MCF 10A (cell line): Measurements from ENCODE around the gene SCLT1. TPM values are rescaled to one million over a fixed set of nuclear protein-coding genes. Genes with fewer than 3 reads are reported as not detected.

ENCODE experiments used
- Bru-seq: library from RNA; stranded (reverse); fragments of 400-500 nt; gene quantifications from one replicate; lab custom pipeline; 2021; lab: Mats Ljungman, UMichigan
- BruChase-seq, 2 experiments: library from RNA; stranded (reverse); fragments of 400-500 nt; gene quantifications; one replicate each; lab custom pipeline; 2021; lab: Mats Ljungman, UMichigan
- BruUV-seq: library from RNA; stranded (reverse); fragments of 400-500 nt; replicated peaks from 2 replicates; lab custom pipeline; 2021; lab: Mats Ljungman, UMichigan
- CTCF ChIA-PET: fragments of 300-600 bp; sonication (Branson Sonifier 250); formaldehyde crosslinking; extraction: SDS; loops from one replicate; lab custom pipeline; 2021; ENCODE audit warnings: antibody characterized with exemption, inconsistent platforms; lab: Yijun Ruan, JAX
- POLR2A ChIA-PET: fragments of 300-600, 350-650 bp; sonication (Branson Sonifier 250); formaldehyde crosslinking; extraction: SDS; loops from one replicate; lab custom pipeline; 2020; ENCODE audit warnings: antibody characterized with exemption, inconsistent platforms; lab: Yijun Ruan, JAX
- DNase-seq: peaks from one replicate; pipeline ENCODE4 v3.0.0-alpha.2; 2018; ENCODE audit not compliant: unreplicated experiment
- H3K27ac Mint-ChIP-seq: one replicate; pipeline ENCODE4 v1.8.0; 2022; ENCODE audit warnings: mild to moderate bottlenecking, low read depth, mixed read lengths; ENCODE audit not compliant: unreplicated experiment
- H3K27me3 Mint-ChIP-seq: one replicate; pipeline ENCODE4 v1.8.0; 2022; ENCODE audit warnings: mixed read lengths; ENCODE audit not compliant: insufficient read depth, unreplicated experiment
- H3K36me3 Mint-ChIP-seq: one replicate; pipeline ENCODE4 v1.8.0; 2022; ENCODE audit warnings: mild to moderate bottlenecking, moderate library complexity, mixed read lengths; ENCODE audit not compliant: insufficient read depth, unreplicated experiment
- H3K4me1 Mint-ChIP-seq: one replicate; pipeline ENCODE4 v1.8.0; 2022; ENCODE audit warnings: mixed read lengths; ENCODE audit not compliant: insufficient read depth, unreplicated experiment
- H3K4me3 Mint-ChIP-seq: one replicate; pipeline ENCODE4 v1.8.0; 2022; ENCODE audit warnings: mild to moderate bottlenecking, moderate library complexity, mixed read lengths; ENCODE audit not compliant: unreplicated experiment
- H3K9me3 Mint-ChIP-seq: one replicate; pipeline ENCODE4 v1.8.0; 2022; ENCODE audit warnings: mixed read lengths; ENCODE audit not compliant: unreplicated experiment
- intact Hi-C: fragments of 100-400 bp; cut with micrococcal nuclease; formaldehyde crosslinking; loops from 2 replicates; pipeline ENCODE4 v1.14.1; 2022
- long read RNA-seq: library from polyadenylated mRNA; stranded (forward); transcript quantifications from one replicate; pipeline ENCODE4 v2.0.0, GENCODE V29; 2022
- total RNA-seq: library from RNA; stranded (reverse); gene quantifications from 2 replicates; pipeline ENCODE4 v1.2.3, GENCODE V29; 2022
- TF ChIP-seq, protein P1 (sequence below): fragments of 200-600 bp; IDR thresholded peaks from one replicate; pipeline ENCODE4 v1.8.0; 2022; ENCODE audit warnings: antibody characterized with exemption, mild to moderate bottlenecking; ENCODE audit not compliant: unreplicated experiment

The SCLT1 gene
- total RNA-seq (16.2 and 20.7 TPM in 2 replicates), Bru-seq, nascent RNA (percentile 71 among the genes with signal in this experiment), BruChase-seq, experiment 1, labeled RNA remaining after a 6-hour chase (percentile 52 among the genes with signal in this experiment), BruChase-seq, experiment 2, labeled RNA remaining after a 2-hour chase (percentile 64 among the genes with signal in this experiment)
- long read RNA-seq, transcript SCLT1-201 (21 exons, 3,055 nt) = major isoform, 20 of 41 reads
- long read RNA-seq, partial matches to known transcripts = 3 of 41 reads
- long read RNA-seq, other reads (novel, unspliced or antisense) = 15 of 41 reads

DNA sequence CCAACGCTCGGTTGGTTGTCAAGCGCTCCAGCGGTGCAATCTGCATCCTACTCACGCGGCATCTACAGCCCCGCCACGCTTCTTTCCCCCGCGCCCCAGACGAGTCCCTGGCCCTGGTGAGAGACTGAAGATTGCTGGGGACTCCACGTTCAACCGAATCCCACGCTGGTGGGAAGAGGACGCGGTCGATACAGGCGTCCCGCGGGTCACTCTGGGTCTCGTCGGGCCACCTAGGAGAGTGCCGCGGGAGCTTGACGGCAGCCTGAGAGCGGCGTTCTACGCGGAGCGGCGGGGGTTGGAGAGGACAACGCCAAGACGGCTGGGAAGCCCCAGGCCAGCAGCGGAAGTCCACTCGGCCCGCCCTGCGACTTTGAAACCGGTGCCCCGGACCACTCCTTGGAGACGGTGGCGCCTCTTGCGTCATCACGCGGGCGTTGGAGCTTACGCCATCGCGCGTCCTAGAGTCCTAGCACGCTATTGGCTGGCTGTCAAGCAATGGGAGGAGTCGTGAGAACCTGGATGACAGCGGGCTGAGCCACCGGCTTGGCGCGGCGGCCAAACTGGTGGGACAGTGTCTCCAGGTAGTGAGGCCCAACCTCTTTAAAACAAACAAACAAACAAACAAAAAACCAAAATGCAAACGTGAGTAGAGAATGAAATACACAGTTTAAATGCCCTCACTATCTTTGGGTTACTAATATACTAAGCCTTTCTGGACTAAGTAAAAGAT, at the start of gene SCLT1:
SCLT1 (minus strand) TSS at position 349 of the 730 bp plus-strand sequence. CDS start 436 bp downstream, outside the sequence.
- no TSS peak for BruUV-seq
- Mint-ChIP-seq H3K9me3 (no peaks in the 10 kb centered on the region), H3K36me3 (no peaks in the 10 kb centered on the region), H3K4me3 (no peak within 1 kb of the TSS), H3K27ac (no peak within 1 kb of the TSS), H3K27me3 (no peaks in the 10 kb centered on the region), H3K4me1 (peaks cover 13% of the 10 kb centered on the region)
- intact Hi-C loops = loop anchor here (1.0 to 5.0 kb wide), 3 partner anchors 50 to 281 kb away; no protein-coding TSS in a partner anchor
- POLR2A ChIA-PET = interaction anchor here (0.6 to 2.4 kb wide), 22 partner anchors 10 to 1128 kb away, joined by 3 to 9 read pairs (median 4); partner anchors contain the start of genes ABHD18, LARP1B and MFSD8
- CTCF ChIA-PET = interaction anchor here (0.5 to 2.1 kb wide), 8 partner anchors 10 to 805 kb away, joined by 3 to 9 read pairs (median 3); no protein-coding TSS in a partner anchor
- TF ChIP-seq, protein P1, sequence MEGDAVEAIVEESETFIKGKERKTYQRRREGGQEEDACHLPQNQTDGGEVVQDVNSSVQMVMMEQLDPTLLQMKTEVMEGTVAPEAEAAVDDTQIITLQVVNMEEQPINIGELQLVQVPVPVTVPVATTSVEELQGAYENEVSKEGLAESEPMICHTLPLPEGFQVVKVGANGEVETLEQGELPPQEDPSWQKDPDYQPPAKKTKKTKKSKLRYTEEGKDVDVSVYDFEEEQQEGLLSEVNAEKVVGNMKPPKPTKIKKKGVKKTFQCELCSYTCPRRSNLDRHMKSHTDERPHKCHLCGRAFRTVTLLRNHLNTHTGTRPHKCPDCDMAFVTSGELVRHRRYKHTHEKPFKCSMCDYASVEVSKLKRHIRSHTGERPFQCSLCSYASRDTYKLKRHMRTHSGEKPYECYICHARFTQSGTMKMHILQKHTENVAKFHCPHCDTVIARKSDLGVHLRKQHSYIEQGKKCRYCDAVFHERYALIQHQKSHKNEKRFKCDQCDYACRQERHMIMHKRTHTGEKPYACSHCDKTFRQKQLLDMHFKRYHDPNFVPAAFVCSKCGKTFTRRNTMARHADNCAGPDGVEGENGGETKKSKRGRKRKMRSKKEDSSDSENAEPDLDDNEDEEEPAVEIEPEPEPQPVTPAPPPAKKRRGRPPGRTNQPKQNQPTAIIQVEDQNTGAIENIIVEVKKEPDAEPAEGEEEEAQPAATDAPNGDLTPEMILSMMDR = no peak
- peak; percentile 100 for DNase-seq

DNA sequence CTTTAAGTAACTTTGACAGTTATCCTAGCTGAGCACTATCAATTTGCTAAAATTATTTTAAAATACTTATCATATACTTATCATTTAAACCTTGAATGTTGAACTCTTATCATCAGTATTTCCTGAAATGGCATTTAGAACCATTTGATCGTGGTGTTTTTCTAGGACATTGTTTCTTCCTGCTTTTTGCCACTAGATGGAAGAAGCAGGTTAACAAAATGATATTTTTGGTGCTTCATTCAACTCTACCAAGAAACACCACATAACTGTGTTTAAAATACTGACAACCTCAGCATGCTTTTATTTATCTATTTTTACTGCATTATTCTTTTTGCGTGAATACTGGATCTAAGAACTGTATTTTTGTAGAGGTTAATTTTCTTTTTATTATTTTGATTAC, 47.2 kb upstream of the SCLT1 start:
- POLR2A ChIA-PET = no interaction called here
- H3K27me3 Mint-ChIP-seq = no peaks in the 10 kb centered on the region

DNA sequence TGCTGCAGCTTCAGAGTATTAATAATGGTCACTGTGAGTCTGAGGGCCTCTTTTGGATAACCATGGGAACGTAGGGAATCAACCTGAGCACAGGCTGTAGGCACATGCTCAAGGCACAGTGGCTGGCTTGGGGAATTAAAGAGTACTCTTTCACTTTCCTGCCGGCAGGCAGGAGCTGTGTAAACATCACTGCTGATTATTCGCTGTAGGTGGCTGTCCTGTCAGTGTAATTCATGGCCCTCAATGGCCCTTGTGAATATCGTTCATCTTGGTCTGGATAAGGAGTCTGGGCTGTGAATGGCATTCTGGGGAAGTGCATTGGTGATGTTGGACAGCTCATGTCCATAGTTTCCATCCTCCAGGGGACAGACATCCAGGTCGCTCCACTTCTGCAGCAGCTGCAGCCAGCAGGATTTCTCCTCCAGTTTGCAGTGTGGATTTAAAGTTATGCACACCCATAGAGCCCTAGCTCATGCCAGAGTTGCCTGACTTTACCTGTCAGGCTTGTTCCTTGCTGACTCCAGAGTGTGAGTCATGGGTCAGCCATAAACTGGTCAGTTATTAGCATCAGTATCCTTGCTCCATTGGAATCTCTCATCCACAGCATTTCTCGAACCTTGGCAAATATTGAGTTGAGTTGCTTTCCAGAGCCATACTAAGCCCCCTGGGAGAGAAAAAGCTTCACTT, 45.6 kb upstream of the SCLT1 start:
- ChIA-PET POLR2A (no interaction called here), CTCF (no interaction called here)
- DNase-seq = no peak
- Mint-ChIP-seq H3K27ac (no peak overlapping the region), H3K36me3 (no peaks in the 10 kb centered on the region), H3K9me3 (no peaks in the 10 kb centered on the region), H3K4me1 (no peaks in the 10 kb centered on the region), H3K4me3 (no peak overlapping the region), H3K27me3 (no peaks in the 10 kb centered on the region)
- no TSS peak for BruUV-seq
- intact Hi-C loops = no loop called here
- TF ChIP-seq, protein P1 = no peak

More for the DNA sequence above, 47.2 kb upstream of the SCLT1 start:
- H3K4me3 Mint-ChIP-seq = no peak overlapping the region
- H3K4me1 Mint-ChIP-seq = no peaks in the 10 kb centered on the region
- no peak for DNase-seq
- CTCF ChIA-PET = interaction anchor here (0.7 to 1.9 kb wide), 3 partner anchors 61 to 1767 kb away, joined by 3 to 7 read pairs (median 4); no protein-coding TSS in a partner anchor
- H3K27ac Mint-ChIP-seq = no peak overlapping the region
- H3K9me3 Mint-ChIP-seq = no peaks in the 10 kb centered on the region
- TF ChIP-seq, protein P1 = no peak
- intact Hi-C loops = no loop called here
- no TSS peak for BruUV-seq
- H3K36me3 Mint-ChIP-seq = no peaks in the 10 kb centered on the region
